Mesendoderm (in vitro differentiated cells): Measurements from ENCODE around the gene PLA1A.

Source experiments
- DNase-seq: peaks from one replicate; pipeline ENCODE4 v3.0.0; 2013
- H2AK5ac ChIP-seq: 2 replicates; pipeline ENCODE4 v1.6.1; 2013; ENCODE audit warnings: low read length, inconsistent platforms
- H2BK120ac ChIP-seq: 2 replicates; pipeline ENCODE4 v1.6.1; 2013; ENCODE audit warnings: low read depth, mild to moderate bottlenecking, low read length, moderate library complexity, mixed read lengths
- H2BK15ac ChIP-seq: replicated peaks from 2 replicates; pipeline ENCODE4 v1.6.1; 2013; ENCODE audit warnings: low read depth, mild to moderate bottlenecking, moderate library complexity
- H2BK5ac ChIP-seq: 2 replicates; pipeline ENCODE4 v1.6.1; 2013; ENCODE audit warnings: low read length, inconsistent platforms
- H3K18ac ChIP-seq: 2 replicates; pipeline ENCODE4 v1.6.1; 2013; ENCODE audit warnings: mild to moderate bottlenecking, low read length, mixed read lengths
- H3K23ac ChIP-seq: one replicate; pipeline ENCODE4 v1.6.1; 2013; ENCODE audit warnings: low read length
- H3K27ac ChIP-seq: 2 replicates; pipeline ENCODE4 v1.5.1; 2013; ENCODE audit warnings: low read depth, mild to moderate bottlenecking, inconsistent platforms, low read length, moderate library complexity
- H3K27me3 ChIP-seq: 2 replicates; pipeline ENCODE4 v1.6.1; 2013; ENCODE audit warnings: low read length, control low read depth, mild to moderate bottlenecking, inconsistent platforms; ENCODE audit not compliant: insufficient read depth, poor library complexity
- H3K36me3 ChIP-seq: 2 replicates; pipeline ENCODE4 v1.6.1; 2013; ENCODE audit warnings: low read length, inconsistent platforms; ENCODE audit not compliant: control insufficient read depth, insufficient read depth
- H3K4ac ChIP-seq: one replicate; pipeline ENCODE4 v1.6.1; 2013; ENCODE audit warnings: low read depth, mild to moderate bottlenecking, low read length, moderate library complexity
- H3K4me1 ChIP-seq: 2 replicates; pipeline ENCODE4 v1.6.1; 2013; ENCODE audit warnings: low read depth, low read length, inconsistent platforms; ENCODE audit not compliant: control insufficient read depth
- H3K4me2 ChIP-seq: 2 replicates; pipeline ENCODE4 v1.6.1; 2013; ENCODE audit warnings: low read length
- H3K4me3 ChIP-seq: 2 replicates; pipeline ENCODE4 v1.5.1; 2013; ENCODE audit warnings: mild to moderate bottlenecking, low read length
- H3K56ac ChIP-seq: one replicate; pipeline ENCODE4 v1.6.1; 2013; ENCODE audit warnings: low read length
- H3K79me1 ChIP-seq: 2 replicates; pipeline ENCODE4 v1.6.1; 2013; ENCODE audit warnings: low read length, inconsistent platforms
- H3K79me2 ChIP-seq: 2 replicates; pipeline ENCODE4 v1.6.1; 2013; ENCODE audit warnings: mild to moderate bottlenecking, low read length; ENCODE audit not compliant: control insufficient read depth, insufficient read depth
- H3K9ac ChIP-seq: 2 replicates; pipeline ENCODE4 v1.6.1; 2013; ENCODE audit warnings: low read length, inconsistent platforms
- H4K5ac ChIP-seq: one replicate; pipeline ENCODE4 v1.6.1; 2013; ENCODE audit warnings: low read length
- H4K8ac ChIP-seq: one replicate; pipeline ENCODE4 v1.6.1; 2013; ENCODE audit warnings: low read depth, mild to moderate bottlenecking, control low read depth, low read length, moderate library complexity
- WGBS: extraction: QIAGEN DNeasy Blood & Tissue Kit; methylation state at CpG from one replicate; pipeline ENCODE4 v1.1.7; 2013; ENCODE audit warnings: low lambda C conversion rate, missing lambda C conversion rate; ENCODE audit not compliant: insufficient coverage; ENCODE audit errors: extremely low coverage; 5-methylcytosine and 5-hydroxymethylcytosine counted together

The PLA1A gene

DNA sequence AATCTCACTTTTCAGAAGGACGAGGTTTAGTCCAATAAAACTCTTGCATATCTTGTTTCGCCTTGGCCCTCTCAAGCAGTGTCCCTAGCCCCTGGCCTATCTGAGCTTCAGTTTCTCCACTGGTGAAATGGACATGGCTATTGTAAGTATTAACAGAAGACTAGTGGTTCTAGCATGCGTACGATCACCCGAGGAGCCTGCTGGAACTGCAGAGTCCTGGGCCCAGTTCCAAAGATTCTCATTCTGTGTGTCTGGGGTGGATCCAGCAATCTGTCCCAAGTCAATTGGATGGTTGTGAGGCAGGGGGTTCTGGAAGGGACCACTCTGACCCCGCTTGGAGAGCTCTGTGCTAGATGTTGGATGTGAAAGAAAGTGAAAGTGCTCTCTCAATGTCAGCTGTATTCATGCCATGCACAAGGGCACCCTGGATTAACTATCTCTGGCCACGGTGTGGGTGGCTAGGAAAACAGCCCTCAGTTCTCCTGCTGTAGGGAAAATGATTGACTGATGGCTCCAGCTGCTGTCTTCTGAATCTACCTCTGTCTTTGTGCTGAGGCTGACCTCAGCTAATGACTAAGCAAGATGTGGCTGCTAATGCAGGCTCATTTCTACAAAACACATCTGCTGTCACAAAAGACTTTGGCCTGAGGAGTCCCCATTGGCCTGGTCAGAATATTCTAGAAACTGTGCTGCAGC lies 1.9 kb upstream of the PLA1A start:
- H3K4me3 ChIP-seq: no peak overlapping the region

GRCh38 chr3:119596398-119596797 lies 1.3 kb upstream of the PLA1A start:
- H3K9ac ChIP-seq: no peak overlapping the region
- no peaks in the 10 kb centered on the region for H3K36me3 ChIP-seq
- no peak overlapping the region for H2AK5ac ChIP-seq
- no peak overlapping the region for H3K23ac ChIP-seq
- no peak overlapping the region for H2BK15ac ChIP-seq
- H4K5ac ChIP-seq: no peak overlapping the region
- H3K56ac ChIP-seq: no peak overlapping the region
- H3K27ac ChIP-seq: no peak overlapping the region
- no peak overlapping the region for H2BK120ac ChIP-seq
- no peak overlapping the region for H3K4ac ChIP-seq
- H2BK5ac ChIP-seq: no peak overlapping the region
- H3K27me3 ChIP-seq: no peaks in the 10 kb centered on the region
- no CpG with 5 or more reads among the region's 6 CpGs for WGBS
- H4K8ac ChIP-seq: no peak overlapping the region
- H3K79me2 ChIP-seq: no peaks in the 10 kb centered on the region
- no peak overlapping the region for H3K18ac ChIP-seq
- H3K4me2 ChIP-seq: no peak overlapping the region
- H3K4me3 ChIP-seq: no peak overlapping the region
- DNase-seq: no peak
- H3K79me1 ChIP-seq: no peaks in the 10 kb centered on the region
- peaks cover 4% of the 10 kb centered on the region for H3K4me1 ChIP-seq

More for the DNA sequence above, 1.9 kb upstream of the PLA1A start:
- Histone ChIP-seq H3K56ac (no peak overlapping the region), H3K79me2 (no peaks in the 10 kb centered on the region), H3K79me1 (no peaks in the 10 kb centered on the region), H4K5ac (no peak overlapping the region), H3K9ac (no peak overlapping the region), H3K4ac (no peak overlapping the region), H2BK120ac (no peak overlapping the region), H3K23ac (no peak overlapping the region), H2BK5ac (no peak overlapping the region), H3K18ac (no peak overlapping the region), H4K8ac (no peak overlapping the region), H3K27ac (no peak overlapping the region), H2BK15ac (no peak overlapping the region), H2AK5ac (no peak overlapping the region), H3K4me2 (no peak overlapping the region), H3K36me3 (no peaks in the 10 kb centered on the region), H3K27me3 (no peaks in the 10 kb centered on the region), H3K4me1 (peaks cover 4% of the 10 kb centered on the region)
- no peak for DNase-seq
- WGBS: no CpG with 5 or more reads among the region's 7 CpGs

- Histone ChIP-seq H3K79me1 (no peaks in the 10 kb centered on the region), H3K4me3 (no peak overlapping the region), H4K8ac (no peak overlapping the region), H2BK5ac (no peak overlapping the region), H3K27me3 (no peaks in the 10 kb centered on the region), H2BK120ac (no peak overlapping the region), H2AK5ac (no peak overlapping the region), H3K18ac (no peak overlapping the region), H3K9ac (no peak overlapping the region), H3K79me2 (no peaks in the 10 kb centered on the region), H3K56ac (no peak overlapping the region), H3K27ac (no peak overlapping the region), H2BK15ac (no peak overlapping the region), H3K4ac (no peak overlapping the region), H3K23ac (no peak overlapping the region), H3K4me2 (no peak overlapping the region), H4K5ac (no peak overlapping the region), H3K4me1 (peaks cover 3% of the 10 kb centered on the region), H3K36me3 (no peaks in the 10 kb centered on the region)
- no CpG with 5 or more reads among the region's 1 CpG for WGBS
- no peak for DNase-seq
These were observed 869 bp downstream of the PLA1A start for GRCh38 chr3:119598410-119599098.

DNA sequence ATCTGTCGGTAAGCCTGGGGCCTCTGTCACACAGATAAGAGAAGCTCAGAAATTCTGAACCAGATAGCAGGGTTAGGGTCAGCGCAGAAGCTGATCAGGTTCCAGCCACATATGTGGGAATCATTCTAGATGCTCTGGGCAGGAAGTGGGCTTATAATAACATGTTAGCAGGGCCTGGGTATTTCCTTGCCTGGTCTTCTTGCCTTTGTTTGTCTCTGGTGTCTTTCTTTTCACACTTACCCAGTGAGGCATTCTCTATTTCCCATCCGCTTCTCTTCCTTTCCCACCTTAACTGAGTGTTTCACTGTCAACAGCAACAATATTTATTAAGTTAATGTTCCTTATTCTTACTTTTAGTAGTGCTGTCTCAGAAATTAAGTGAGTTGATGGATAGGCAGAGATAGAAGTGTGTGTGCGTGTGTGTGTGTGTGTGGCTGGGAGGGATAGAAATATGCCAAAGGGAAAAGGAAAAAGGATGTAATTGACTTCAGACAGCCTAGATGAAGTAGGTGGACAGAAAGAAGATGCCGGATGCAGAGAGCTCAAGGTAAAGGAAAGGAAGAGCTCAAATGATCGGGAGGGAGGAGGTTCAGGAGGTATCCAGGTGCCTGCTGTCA lies 2.0 kb downstream of the PLA1A start:
- Histone ChIP-seq H3K79me2 (no peaks in the 10 kb centered on the region), H3K27ac (no peak overlapping the region)

DNA sequence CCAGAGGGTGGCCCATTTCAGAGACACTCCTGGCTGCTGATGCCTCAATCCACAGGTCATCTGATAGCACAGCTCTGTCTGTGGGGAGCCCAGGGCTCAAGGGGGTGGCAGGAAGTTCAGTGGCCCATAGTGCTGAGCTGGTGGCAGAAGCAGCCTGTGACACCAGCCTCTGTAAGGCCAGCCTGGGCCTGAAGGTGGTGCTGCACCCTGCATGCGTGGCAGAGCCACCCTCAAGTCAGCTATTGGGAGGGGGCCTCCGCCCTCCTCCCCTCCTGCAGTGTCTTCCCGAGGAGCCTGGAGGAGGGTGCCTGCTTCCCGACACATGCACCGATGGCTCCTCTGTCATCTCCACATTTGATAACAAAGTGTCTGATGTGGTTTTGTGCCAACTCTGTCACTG lies 3.0 kb downstream of the PLA1A start:
- no peak overlapping the region for H3K23ac ChIP-seq
- no peaks in the 10 kb centered on the region for H3K27me3 ChIP-seq
- H4K5ac ChIP-seq: no peak overlapping the region
- H2BK120ac ChIP-seq: no peak overlapping the region
- H3K4ac ChIP-seq: no peak overlapping the region
- H3K4me3 ChIP-seq: no peak overlapping the region
- no peaks in the 10 kb centered on the region for H3K79me1 ChIP-seq
- H3K4me2 ChIP-seq: no peak overlapping the region
- H3K9ac ChIP-seq: no peak overlapping the region
- no CpG with 5 or more reads among the region's 5 CpGs for WGBS
- DNase-seq: peak; percentile 75
- H3K4me1 ChIP-seq: peaks cover 3% of the 10 kb centered on the region
- no peak overlapping the region for H2BK5ac ChIP-seq
- no peaks in the 10 kb centered on the region for H3K36me3 ChIP-seq
- H3K56ac ChIP-seq: no peak overlapping the region
- no peak overlapping the region for H3K18ac ChIP-seq
- H2AK5ac ChIP-seq: no peak overlapping the region
- H2BK15ac ChIP-seq: no peak overlapping the region
- no peaks in the 10 kb centered on the region for H3K79me2 ChIP-seq
- H4K8ac ChIP-seq: no peak overlapping the region
- no peak overlapping the region for H3K27ac ChIP-seq

More for the DNA sequence above, 2.0 kb downstream of the PLA1A start:
- Histone ChIP-seq H3K56ac (no peak overlapping the region), H2BK120ac (no peak overlapping the region), H3K27me3 (no peaks in the 10 kb centered on the region), H3K4me3 (no peak overlapping the region), H2BK5ac (no peak overlapping the region), H3K23ac (no peak overlapping the region), H3K4ac (no peak overlapping the region), H4K8ac (no peak overlapping the region), H4K5ac (no peak overlapping the region), H3K4me2 (no peak overlapping the region), H3K79me1 (no peaks in the 10 kb centered on the region), H2BK15ac (no peak overlapping the region), H3K9ac (no peak overlapping the region), H3K18ac (no peak overlapping the region), H3K4me1 (peaks cover 3% of the 10 kb centered on the region), H3K36me3 (no peaks in the 10 kb centered on the region), H2AK5ac (no peak overlapping the region)
- DNase-seq: no peak
- no CpG with 5 or more reads among the region's 6 CpGs for WGBS
